HG03097 (cell line): ENCODE data around the gene SH2D1B.
"Not testable (repeated sequence)": the region's sequence is repeated elsewhere in the genome, so short reads cannot be mapped to it uniquely, and the experiment has no call there.

Experiments
- ATAC-seq: cut with Tn5 transposase; IDR thresholded peaks from one replicate; pipeline ENCODE4 v1.9.1; 2021; ENCODE audit not compliant: unreplicated experiment, low FRiP score

Gene SH2D1B

GRCh38 chr1:162412002-162412401 is at the start of gene SH2D1B:
Gene SH2D1B, minus strand, starts transcription at chr1:162412136. Its CDS starts 120 bp downstream, at chr1:162412016.
- no peak for ATAC-seq

- ATAC-seq, result no peak
Observed at GRCh38 chr1:162458236-162458635, 46.3 kb upstream of the SH2D1B start.

GRCh38 chr1:162456323-162456722 is 44.4 kb upstream of the SH2D1B start:
- no peak for ATAC-seq

GRCh38 chr1:162454361-162454760 is 42.4 kb upstream of the SH2D1B start:
- ATAC-seq, result not testable (repeated sequence)

GRCh38 chr1:162446946-162447345 is 35.0 kb upstream of the SH2D1B start:
- ATAC-seq, result no peak

- no peak for ATAC-seq
Observed at GRCh38 chr1:162444903-162445302, 33.0 kb upstream of the SH2D1B start.

GRCh38 chr1:162432977-162433713 is 21.2 kb upstream of the SH2D1B start:
- ATAC-seq, result not testable (repeated sequence)

- ATAC-seq, result no peak
Observed at GRCh38 chr1:162430583-162430982, 18.6 kb upstream of the SH2D1B start.

GRCh38 chr1:162422662-162423375 is 10.9 kb upstream of the SH2D1B start:
- no peak for ATAC-seq

- ATAC-seq, result no peak
Observed at GRCh38 chr1:162421258-162422164, 9.6 kb upstream of the SH2D1B start.

GRCh38 chr1:162420120-162420519 is 8.2 kb upstream of the SH2D1B start:
- no peak for ATAC-seq

- ATAC-seq, result not testable (repeated sequence)
Observed at GRCh38 chr1:162419450-162419931, 7.6 kb upstream of the SH2D1B start.

- ATAC-seq, result not testable (repeated sequence)
Observed at GRCh38 chr1:162418584-162418983, 6.6 kb upstream of the SH2D1B start.

- no peak for ATAC-seq
Observed at GRCh38 chr1:162417650-162418049, 5.7 kb upstream of the SH2D1B start.

GRCh38 chr1:162416909-162417308 is 5.0 kb upstream of the SH2D1B start:
- ATAC-seq, result no peak

GRCh38 chr1:162416215-162416614 is 4.3 kb upstream of the SH2D1B start:
- ATAC-seq, result no peak

- ATAC-seq, result no peak
Observed at GRCh38 chr1:162407539-162407938, 4.4 kb downstream of the SH2D1B start.

GRCh38 chr1:162406811-162407210 is 5.1 kb downstream of the SH2D1B start:
- ATAC-seq, result no peak

- ATAC-seq, result no peak
Observed at GRCh38 chr1:162405800-162406199, 6.1 kb downstream of the SH2D1B start.

- no peak for ATAC-seq
Observed at GRCh38 chr1:162404550-162405160, 7.3 kb downstream of the SH2D1B start.
